ENCODE measurements around the gene ZNF660. TPM values are rescaled to one million over a fixed set of nuclear protein-coding genes. Genes with fewer than 3 reads are reported as not detected.
A peak's percentile ranks its signal among the peaks of the same experiment; 100 is the strongest.

ZNF660 gene
- total and polyA plus RNA-seq, 10 of the 15 experiments (the other 5 are each of a cell fraction or from before 2014, with no cell fraction given) = 0.62 to 2.6 (median 1.7) TPM

- FAIRE-seq (peak; percentile 80), DNase-seq (ENCODE audit: low read depth, low spot score) (peak; percentile 48), ATAC-seq (peak; percentile 97)
- H3K4me1 ChIP-seq (ENCODE audit: control insufficient read depth, insufficient read depth, low read length) = no peaks in the 10 kb centered on the region
- ChIA-PET POLR2A (interaction anchor here (0.6 to 2.2 kb wide), 4 partner anchors 15 to 104 kb away, joined by 3 to 6 read pairs (median 3); partner anchors contain the start of gene ZNF660), RAD21 (ENCODE audit: unreplicated experiment) (interaction anchor here (0.7 to 1.2 kb wide), 4 partner anchors 20 to 1295 kb away, joined by 3 to 4 read pairs (median 3); no protein-coding TSS in a partner anchor), SMC1A (ENCODE audit: uncharacterized antibody, unreplicated experiment) (interaction anchor here (0.7 to 2.2 kb wide), 8 partner anchors 8 to 284 kb away, joined by 3 to 16 read pairs (median 4); partner anchors contain the start of gene ZNF35), CTCF (interaction anchor here (1.6 to 2.2 kb wide), 4 partner anchors 22 to 289 kb away, joined by 3 to 16 read pairs (median 4); no protein-coding TSS in a partner anchor)
- H3K36me3 ChIP-seq (ENCODE audit: control insufficient read depth in 2 of 2, insufficient read depth in 2 of 2, low read length in 1 of 2) = peaks cover 0 to 4% of the 10 kb centered on the region in 2 experiments; a peak in 1 of 4 replicates
- H3K27ac ChIP-seq (ENCODE audit: control insufficient read depth, insufficient read depth) = peak within 1 kb of the TSS; percentile 76
- peak within 1 kb of the TSS; percentile 92 for H3K4me2 ChIP-seq (ENCODE audit: control insufficient read depth, insufficient read depth)
- H3K79me2 ChIP-seq (ENCODE audit: control insufficient read depth, insufficient read depth, low read length) = peaks cover 20% of the 10 kb centered on the region
- 1% methylated on average over 47 of the region's 47 CpGs for WGBS (ENCODE audit: insufficient coverage, insufficient replicate concordance, low lambda C conversion rate, missing lambda C conversion rate)
- TSS peak; percentile 59 for BruUV-seq (replicated peaks)
- H3K4me3 ChIP-seq = peak within 1 kb of the TSS; percentile 75
- in situ Hi-C loops (cut with MboI) = no loop called here
- no peaks in the 10 kb centered on the region for H3K27me3 ChIP-seq (replicated peaks in 1 of 2; ENCODE audit: control insufficient read depth in 2 of 2, insufficient read depth in 2 of 2, low read length in 1 of 2)
- intact Hi-C loops (cut with micrococcal nuclease; ENCODE audit: unreplicated experiment) = loop anchor here (1.0 to 5.0 kb wide), 2 partner anchors 23 to 62 kb away; partner anchors contain the start of gene ZNF35
- H2AFZ ChIP-seq (ENCODE audit: control insufficient read depth, low read depth, low read length) = peak within 1 kb of the TSS; percentile 97
- no peaks in the 10 kb centered on the region for H4K20me1 ChIP-seq (ENCODE audit: control insufficient read depth, insufficient read depth)
- no peaks in the 10 kb centered on the region; the same call in 2 of the 3 replicates for H3K9me3 ChIP-seq (replicated peaks; ENCODE audit: control insufficient read depth, insufficient read depth, low read length)
- H3K9ac ChIP-seq (ENCODE audit: control insufficient read depth, insufficient read depth, low read length) = peak within 1 kb of the TSS; percentile 97
- TF ChIP-seq IKZF1 (conservative IDR thresholded peaks at IDR 0.05) = peak; percentile 89
- peak; percentile 37; the same call in 1 of the 2 replicates for TF ChIP-seq PKNOX1 (IDR thresholded peaks at IDR 0.05)
- peak; percentile 16 to 28; a peak in 1 of 4 replicates for TF ChIP-seq BHLHE40 (IDR thresholded peaks at IDR 0.05; ENCODE audit: borderline replicate concordance in 1 of 2, low read depth in 2 of 2, low read length in 1 of 2)
- TF ChIP-seq POLR2AphosphoS5 (IDR thresholded peaks at IDR 0.05; ENCODE audit: low read length) = peak; percentile 77
- peak; percentile 56 for TF ChIP-seq HCFC1 (IDR thresholded peaks at IDR 0.05; ENCODE audit: low read length)
- TF ChIP-seq TCF7 (IDR thresholded peaks at IDR 0.05; ENCODE audit: borderline replicate concordance) = no peak
- no peak for TF ChIP-seq TARDBP (IDR thresholded peaks at IDR 0.05; ENCODE audit: borderline replicate concordance)
- TF ChIP-seq YY1 (IDR thresholded peaks at IDR 0.05; ENCODE audit: low read depth, low read length) = peak; percentile 96
- TF ChIP-seq FOS (IDR thresholded peaks at IDR 0.05; ENCODE audit: borderline replicate concordance, extremely low read depth, insufficient read length) = no peak
- no peak for TF ChIP-seq ZNF384 (IDR thresholded peaks at IDR 0.05; ENCODE audit: borderline replicate concordance, low read depth, low read length)
- 0 out of 2 replicates have a peak, but pooled peaks have one; percentile 8 for TF ChIP-seq TCF12 (IDR thresholded peaks at IDR 0.05; ENCODE audit: low read depth, low read length)
- peak; percentile 87 for TF ChIP-seq ELK1 (IDR thresholded peaks at IDR 0.05; ENCODE audit: low read depth, low read length)
- no peak for TF ChIP-seq NFXL1 (IDR thresholded peaks at IDR 0.05; ENCODE audit: borderline replicate concordance)
- no peak for TF ChIP-seq ZSCAN29 (IDR thresholded peaks at IDR 0.05)
- TF ChIP-seq ETV6 (conservative IDR thresholded peaks at IDR 0.05 in 1 of 2, IDR thresholded peaks at IDR 0.05 in 1 of 2; ENCODE audit: borderline replicate concordance in 1 of 2, low read depth in 1 of 2) = peak in 1 of 2 experiments; percentile 57; a peak in 2 of 4 replicates
- TF ChIP-seq CBX3 (IDR thresholded peaks at IDR 0.05; ENCODE audit: borderline replicate concordance, low read depth) = no peak
- no peak for TF ChIP-seq TCF3 (IDR thresholded peaks at IDR 0.05; ENCODE audit: borderline replicate concordance, insufficient read depth, low read depth, low read length)
- TF ChIP-seq SREBF2 (IDR thresholded peaks at IDR 0.05; ENCODE audit: low read length) = no peak
- TF ChIP-seq ZNF24 (IDR thresholded peaks at IDR 0.05) = no peak
- TF ChIP-seq MXI1 (IDR thresholded peaks at IDR 0.05; ENCODE audit: low read depth, low read length) = peak; percentile 8; the same call in 1 of the 2 replicates
- no peak for TF ChIP-seq KLF5 (IDR thresholded peaks at IDR 0.05; ENCODE audit: partially characterized antibody)
- no peak for TF ChIP-seq JUNB (IDR thresholded peaks at IDR 0.05)
- no peak for TF ChIP-seq SRF (IDR thresholded peaks at IDR 0.05; ENCODE audit: low read depth in 2 of 2, low read length in 2 of 2)
These were observed 40.2 kb downstream of the ZNF660 start, which contains the start of gene ZNF197 for GRCh38 chr3:44624749-44625480. TSS of gene ZNF197 (plus strand) at chr3:44625036. CDS start at chr3:44629155, 4,119 bp downstream.
